Pancreas (tissue), 10 donors: ENCODE data around the gene STIM2. TPM values are rescaled to one million over a fixed set of nuclear protein-coding genes. Genes with fewer than 3 reads are reported as not detected.
A peak's percentile ranks its signal among the peaks of the same experiment; 100 is the strongest.

ENCODE experiments used
- ATAC-seq, 4 donors: fragments of 200-7000 bp; cut with Tn5 transposase; one replicate each; pipeline versions ENCODE4 v1.8.0 to v1.9.1; 2020; ENCODE audit warnings: mild to moderate bottlenecking in 4 of 4, moderate library complexity in 4 of 4
- DNase-seq, 6 donors: peaks; one replicate each; pipeline ENCODE4 v3.0.0-alpha.2; 2020
- FAIRE-seq: peaks from 2 replicates; lab custom pipeline; 2012; peaks lifted over from hg19 to GRCh38; lab: Jason Lieb, UNC
- H3K27ac ChIP-seq, 4 donors: fragments of 200-600 bp; sonication (generic); 1 replicate in 3 of 4; 2 replicates in 1 of 4; pipeline versions ENCODE4 v1.5.0 to v1.8.0; 2020
- H3K27me3 ChIP-seq, 4 donors: fragments of 200-600 bp; one replicate each; pipeline ENCODE4 v1.8.0; 2021
- H3K36me3 ChIP-seq, 3 donors: fragments of 200-600 bp; sonication (generic) in 1 of 3; one replicate each; pipeline versions ENCODE4 v1.5.0 to v1.8.0; 2020 to 2021
- H3K4me1 ChIP-seq, 3 donors: fragments of 200-600 bp; one replicate each; pipeline ENCODE4 v1.8.0; 2021
- H3K4me3 ChIP-seq, 4 donors: fragments of 200-600 bp; sonication (generic) in 2 of 4; one replicate each; pipeline versions ENCODE4 v1.5.0 to v1.8.0; 2020 to 2021
- H3K9me3 ChIP-seq, 4 donors: fragments of 200-600 bp; one replicate each; pipeline ENCODE4 v1.8.0; 2021
- WGBS, 2 donors: extraction: QIAGEN DNeasy Blood & Tissue Kit; methylation state at CpG; one replicate each; pipeline ENCODE4 v1.1.7; 2013; 5-methylcytosine and 5-hydroxymethylcytosine counted together
- intact Hi-C, 3 donors: fragments of 100-400 bp; cut with DNase I; formaldehyde crosslinking; loops; one replicate each; pipeline versions ENCODE4 v1.11.1 to v1.14.2; 2022
- polyA plus RNA-seq, 2 donors: library from polyadenylated mRNA; stranded (reverse); fragments of 200-250 nt; gene quantifications; one replicate each; pipeline ENCODE4 v1.2.3, GENCODE V29; 2013
- total RNA-seq, 6 donors: library from RNA; stranded (reverse); fragmentation: NEBNext Ultra II Directional in 4 of 6; extraction: Animal tissue kit (Norgen Biotek cat#: 25700) in 4 of 6; gene quantifications; one replicate each; pipeline versions ENCODE4 v1.2.1 to v1.2.4, GENCODE V29; 2021 to 2023
- TF ChIP-seq, protein P1 (sequence below), 4 donors: fragments of 200-600 bp; sonication (generic) in 3 of 4; IDR thresholded peaks; one replicate each; pipeline versions ENCODE4 v1.5.0 to v1.8.0; 2021; ENCODE audit warnings: antibody characterized with exemption in 4 of 4
- donor health status: healthy with polysubstance abuse.
- donor health status: DM: no; HTN: no; CAD: no; lungs with moderate emphysema.
- donor health status: DM: no; HTN: no; CAD: no.
- donor health status: control.
- donor health status: control.
- donor health status: Bipolar disorder and iron deficiency.
- donor health status: DM: yes; HTN: yes; CAD: no.
- donor health status: DM: no; HTN: no; CAD: no.
- donor health status: DM: no; HTN: no; CAD: no.
- donor health status: DM: yes; HTN: yes; CAD: no.

Gene STIM2
- total and polyA plus RNA-seq, 8 donors = 7.6 to 18.7 (median 12.6) TPM

DNA sequence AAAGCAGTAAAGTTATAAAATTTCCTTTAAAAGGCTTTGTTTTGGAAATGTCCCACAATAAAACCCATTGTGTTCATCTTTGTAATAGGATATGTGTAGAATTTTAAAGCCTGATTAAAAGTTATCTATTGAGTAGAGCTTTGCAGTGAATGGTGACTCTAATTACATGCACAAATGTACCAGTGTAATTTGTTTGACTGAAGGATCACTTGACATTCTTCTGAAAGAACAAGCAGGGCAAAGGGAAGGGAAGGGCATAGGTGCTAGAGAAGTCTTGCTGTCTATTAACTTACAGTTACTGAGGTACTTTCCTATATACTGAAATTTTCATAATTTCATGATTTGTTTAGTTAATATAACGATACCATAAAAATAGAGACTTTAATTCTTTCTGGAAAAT is 70.8 kb downstream of the STIM2 start:
- 98 to 100% methylated on average over 1 of the region's 1 CpG for WGBS, 2 donors
- ATAC-seq (no peak), DNase-seq (no peak), FAIRE-seq (no peak)
- TF ChIP-seq, protein P1, sequence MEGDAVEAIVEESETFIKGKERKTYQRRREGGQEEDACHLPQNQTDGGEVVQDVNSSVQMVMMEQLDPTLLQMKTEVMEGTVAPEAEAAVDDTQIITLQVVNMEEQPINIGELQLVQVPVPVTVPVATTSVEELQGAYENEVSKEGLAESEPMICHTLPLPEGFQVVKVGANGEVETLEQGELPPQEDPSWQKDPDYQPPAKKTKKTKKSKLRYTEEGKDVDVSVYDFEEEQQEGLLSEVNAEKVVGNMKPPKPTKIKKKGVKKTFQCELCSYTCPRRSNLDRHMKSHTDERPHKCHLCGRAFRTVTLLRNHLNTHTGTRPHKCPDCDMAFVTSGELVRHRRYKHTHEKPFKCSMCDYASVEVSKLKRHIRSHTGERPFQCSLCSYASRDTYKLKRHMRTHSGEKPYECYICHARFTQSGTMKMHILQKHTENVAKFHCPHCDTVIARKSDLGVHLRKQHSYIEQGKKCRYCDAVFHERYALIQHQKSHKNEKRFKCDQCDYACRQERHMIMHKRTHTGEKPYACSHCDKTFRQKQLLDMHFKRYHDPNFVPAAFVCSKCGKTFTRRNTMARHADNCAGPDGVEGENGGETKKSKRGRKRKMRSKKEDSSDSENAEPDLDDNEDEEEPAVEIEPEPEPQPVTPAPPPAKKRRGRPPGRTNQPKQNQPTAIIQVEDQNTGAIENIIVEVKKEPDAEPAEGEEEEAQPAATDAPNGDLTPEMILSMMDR (IDR thresholded peaks at IDR 0.05) = no peak
- Histone ChIP-seq H3K9me3 (no peaks in the 10 kb centered on the region), H3K27me3 (no peaks in the 10 kb centered on the region), H3K36me3 (no peaks in the 10 kb centered on the region), H3K4me1 (no peaks in the 10 kb centered on the region), H3K27ac (no peak overlapping the region), H3K4me3 (no peak overlapping the region)
- intact Hi-C loops = no loop called here

DNA sequence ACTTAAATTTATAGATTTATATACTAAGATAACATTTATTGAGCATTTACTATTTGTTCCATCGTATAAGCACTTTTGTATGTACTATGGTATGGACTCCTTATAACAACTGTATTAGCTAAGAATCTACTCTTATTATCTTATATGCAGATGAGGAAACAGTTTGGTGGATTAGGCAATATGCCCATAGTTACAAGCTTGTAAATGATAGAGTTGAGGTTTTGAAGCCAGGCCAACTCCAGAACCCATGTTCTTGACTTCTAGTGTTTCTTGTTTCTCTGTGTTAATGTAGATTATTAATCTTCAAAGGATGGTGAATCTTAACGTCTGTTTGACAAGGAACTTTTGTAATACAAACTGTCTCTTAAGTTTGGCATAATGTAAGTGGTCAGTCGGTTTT is 71.3 kb downstream of the STIM2 start:
- ATAC-seq = no peak
- no peak for DNase-seq
- WGBS, 2 donors = 81 to 91% methylated on average over 3 of the region's 3 CpGs

DNA sequence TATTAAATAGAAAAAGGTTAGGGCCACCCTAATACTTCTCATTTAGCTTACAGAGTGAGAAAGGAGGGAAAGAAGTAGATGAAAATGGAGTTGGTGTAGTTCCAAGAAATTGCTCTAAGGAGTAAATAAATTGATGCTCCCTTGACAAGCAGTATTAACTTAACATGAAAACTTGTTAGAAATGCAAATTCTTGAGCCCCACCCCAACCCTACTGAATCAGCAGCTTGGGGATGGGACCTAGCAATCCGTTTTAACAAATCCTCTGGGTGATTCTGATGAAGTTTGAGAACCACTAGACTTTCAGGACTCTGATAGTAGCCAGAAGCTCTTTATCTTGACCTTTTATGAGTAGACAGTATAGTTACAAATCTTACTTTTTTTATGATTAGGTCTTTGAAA is 74.8 kb downstream of the STIM2 start:
- no peak overlapping the region for H3K27ac ChIP-seq
- H3K4me3 ChIP-seq = no peak overlapping the region
- FAIRE-seq (no peak), ATAC-seq (no peak), DNase-seq (no peak)
- WGBS, 2 donors = 92 to 95% methylated on average over 1 of the region's 1 CpG
- TF ChIP-seq, protein P1 (IDR thresholded peaks at IDR 0.05) = no peak
- H3K4me1 ChIP-seq = peaks cover 5 to 12% (median 9%) of the 10 kb centered on the region in 3 donors
- intact Hi-C loops = no loop called here
- no peaks in the 10 kb centered on the region for H3K9me3 ChIP-seq
- H3K36me3 ChIP-seq = no peaks in the 10 kb centered on the region
- H3K27me3 ChIP-seq = no peaks in the 10 kb centered on the region

More for the DNA sequence above, 71.3 kb downstream of the STIM2 start:
- H3K4me3 ChIP-seq = no peak overlapping the region
- no peaks in the 10 kb centered on the region for H3K27me3 ChIP-seq
- H3K36me3 ChIP-seq = no peaks in the 10 kb centered on the region
- peaks cover 0 to under 1% (median 0%) of the 10 kb centered on the region in 3 donors for H3K4me1 ChIP-seq
- TF ChIP-seq, protein P1 (IDR thresholded peaks at IDR 0.05) = no peak
- no peak overlapping the region for H3K27ac ChIP-seq
- H3K9me3 ChIP-seq = no peaks in the 10 kb centered on the region
- no peak for FAIRE-seq
- intact Hi-C loops = no loop called here

DNA sequence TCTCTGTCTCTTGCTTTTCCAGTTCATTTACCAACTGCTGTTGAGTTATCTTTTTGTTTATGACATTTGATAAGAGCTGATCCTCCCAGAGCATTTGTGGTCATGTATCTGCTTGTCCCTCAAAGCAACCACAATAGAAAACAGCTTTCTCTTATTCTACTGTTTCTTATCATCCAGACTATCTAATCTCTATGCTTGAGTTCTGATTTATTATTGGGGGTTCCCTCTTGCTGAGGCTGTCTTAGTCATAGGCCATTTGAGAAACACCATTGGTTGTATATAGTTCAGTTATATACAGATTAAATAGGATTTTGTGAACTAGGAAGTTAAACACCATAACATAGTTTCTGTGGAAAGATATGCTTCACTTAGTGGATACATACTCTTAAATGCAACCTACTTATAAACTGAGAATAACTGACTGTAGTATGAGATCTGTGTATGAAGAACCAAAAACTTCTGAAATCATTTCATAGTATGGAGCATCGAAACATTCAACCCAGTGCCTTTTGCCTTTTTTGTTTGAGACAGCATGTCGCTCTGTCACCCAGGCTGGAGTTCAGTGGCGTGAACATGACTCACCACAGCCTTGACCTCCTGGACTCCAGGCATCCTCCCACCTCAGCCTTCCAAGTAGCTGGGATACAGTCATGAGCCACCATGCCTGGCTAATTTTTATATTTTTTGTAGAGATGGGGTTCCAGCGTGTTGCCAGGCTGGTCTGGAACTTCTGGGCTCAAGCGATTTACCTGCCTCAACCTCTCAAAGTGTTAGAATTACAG is 75.8 kb downstream of the STIM2 start:
- DNase-seq (peak in 1 of 6 donors; percentile 12), ATAC-seq (peak; percentile 44 to 58 (median 48)), FAIRE-seq (no peak)
- Histone ChIP-seq H3K9me3 (no peaks in the 10 kb centered on the region), H3K4me1 (peaks cover 5 to 13% (median 9%) of the 10 kb centered on the region in 3 donors), H3K36me3 (no peaks in the 10 kb centered on the region), H3K4me3 (no peak overlapping the region), H3K27me3 (no peaks in the 10 kb centered on the region), H3K27ac (no peak overlapping the region)
- WGBS, 2 donors = 92 to 98% methylated on average over 5 of the region's 5 CpGs
- intact Hi-C loops = no loop called here
- TF ChIP-seq, protein P1 (IDR thresholded peaks at IDR 0.05) = no peak

DNA sequence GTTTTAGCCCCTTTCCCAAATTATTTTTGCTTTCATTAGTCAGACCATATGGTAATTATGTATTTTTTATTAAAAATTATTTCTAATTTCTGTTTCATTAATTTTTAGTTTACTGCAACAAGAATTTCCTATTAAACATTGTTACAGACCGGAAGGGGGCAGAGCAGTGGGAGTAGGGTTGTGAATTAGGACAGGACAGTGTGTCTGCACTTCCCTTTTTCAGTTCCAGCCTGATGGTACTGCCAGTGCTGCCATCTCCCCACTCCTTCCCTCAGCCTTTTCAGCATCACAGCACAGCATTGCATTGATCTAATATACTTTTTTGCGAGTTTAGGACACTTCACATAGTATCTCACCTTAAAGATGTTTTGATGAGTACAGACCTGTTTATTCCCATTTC is 76.5 kb downstream of the STIM2 start:
- 91 to 97% methylated on average over 2 of the region's 2 CpGs for WGBS, 2 donors
- TF ChIP-seq, protein P1 (IDR thresholded peaks at IDR 0.05) = no peak
- intact Hi-C loops = no loop called here
- ATAC-seq = peak in 1 of 4 donors; percentile 40
- no peaks in the 10 kb centered on the region for H3K36me3 ChIP-seq
- H3K9me3 ChIP-seq = no peaks in the 10 kb centered on the region
- no peaks in the 10 kb centered on the region for H3K27me3 ChIP-seq
- no peak for DNase-seq
- no peak for FAIRE-seq
- H3K4me3 ChIP-seq = no peak overlapping the region
- H3K27ac ChIP-seq = no peak overlapping the region
- H3K4me1 ChIP-seq = peaks cover 5 to 13% (median 9%) of the 10 kb centered on the region in 3 donors
